ENCODE results near the gene FCER1G.

The FCER1G gene
- 250 to 491 (median 375) reads per million in 17 experiments for total RNA-seq

- DNase-seq: peak; percentile 91 to 95 (median 94)
Measured at GRCh38 chr1:161215076-161215475, at the start of gene FCER1G. TSS of gene FCER1G (plus strand) at chr1:161215295. CDS start at chr1:161215322, 27 bp downstream.

- DNase-seq: peak; percentile 95 to 98 (median 96)
Measured at GRCh38 chr1:161165742-161166668, 49.1 kb upstream of the FCER1G start, which contains the start of gene PPOX. TSS of gene PPOX (plus strand) at chr1:161166426. CDS start at chr1:161166848, 422 bp downstream.

GRCh38 chr1:161166669-161167548 is 48.2 kb upstream of the FCER1G start:
- DNase-seq: no peak

GRCh38 chr1:161168906-161169305 is 46.2 kb upstream of the FCER1G start:
- DNase-seq: no peak

- no peak for DNase-seq
Measured at GRCh38 chr1:161171191-161171590, 43.9 kb upstream of the FCER1G start.

- DNase-seq: no peak
Measured at GRCh38 chr1:161171696-161172095, 43.4 kb upstream of the FCER1G start.

GRCh38 chr1:161172349-161172748 is 42.7 kb upstream of the FCER1G start:
- no peak for DNase-seq

GRCh38 chr1:161172776-161173376 is 42.2 kb upstream of the FCER1G start:
- DNase-seq: no peak

GRCh38 chr1:161173711-161174110 is 41.4 kb upstream of the FCER1G start:
- DNase-seq: no peak

GRCh38 chr1:161174911-161175310 is 40.2 kb upstream of the FCER1G start:
- no peak for DNase-seq

- no peak for DNase-seq
Measured at GRCh38 chr1:161175771-161176453, 39.2 kb upstream of the FCER1G start.

- DNase-seq: no peak
Measured at GRCh38 chr1:161176468-161177111, 38.5 kb upstream of the FCER1G start.

GRCh38 chr1:161177112-161177935 is 37.8 kb upstream of the FCER1G start, which contains the start of gene B4GALT3:
TSS of gene B4GALT3 (minus strand) at chr1:161177507. CDS start at chr1:161176060, 1,447 bp downstream.
- DNase-seq: peak; percentile 87 to 95 (median 94)

- no peak for DNase-seq
Measured at GRCh38 chr1:161177936-161178244, 37.2 kb upstream of the FCER1G start.

- no peak for DNase-seq
Measured at GRCh38 chr1:161179698-161180097, 35.4 kb upstream of the FCER1G start.

- DNase-seq: peak; percentile 52 to 67 (median 54)
Measured at GRCh38 chr1:161180639-161181038, 34.5 kb upstream of the FCER1G start.

GRCh38 chr1:161182214-161182613 is 32.9 kb upstream of the FCER1G start:
- DNase-seq: peak in 2 of 4 experiments; percentile 36

- DNase-seq: peak; percentile 94 to 98 (median 96)
Measured at GRCh38 chr1:161185282-161185682, 29.8 kb upstream of the FCER1G start.

- DNase-seq: peak; percentile 79 to 95 (median 87)
Measured at GRCh38 chr1:161185732-161186311, 29.3 kb upstream of the FCER1G start.

GRCh38 chr1:161187311-161187710 is 27.8 kb upstream of the FCER1G start:
- peak in 3 of 4 experiments; percentile 37 to 65 (median 50) for DNase-seq
